Keratinocyte (primary cell): ENCODE data around the gene S100PBP. TPM values are rescaled to one million over a fixed set of nuclear protein-coding genes. Genes with fewer than 3 reads are reported as not detected.

Source experiments
- DNase-seq: peaks from one replicate; pipeline ENCODE4 v3.0.0-alpha.2; 2011; ENCODE audit warnings: low read depth, missing footprints, low spot score
- FAIRE-seq: peaks from 2 replicates; lab custom pipeline; 2011; peaks lifted over from hg19 to GRCh38; lab: Jason Lieb, UNC
- H2AFZ ChIP-seq: 2 replicates; pipeline ENCODE4 v1.6.0; 2012; ENCODE audit warnings: low read length, control low read depth, inconsistent platforms; ENCODE audit not compliant: control insufficient read depth
- H3K27ac ChIP-seq: 2 replicates; pipeline ENCODE4 v1.5.1; 2011; ENCODE audit warnings: low read length; ENCODE audit not compliant: control insufficient read depth, insufficient read depth
- H3K27me3 ChIP-seq: 3 replicates; pipeline ENCODE4 v1.6.0; 2011; ENCODE audit warnings: low read length; ENCODE audit not compliant: control insufficient read depth, insufficient read depth; ENCODE audit errors: extremely low read depth
- H3K36me3 ChIP-seq, 2 experiments: 2 replicates in 1 of 2; 3 replicates in 1 of 2; pipeline ENCODE4 v1.5.1; 2011; ENCODE audit warnings: low read length in 2 of 2, mild to moderate bottlenecking in 1 of 2; ENCODE audit not compliant: control insufficient read depth in 2 of 2, insufficient read depth in 2 of 2; ENCODE audit errors: extremely low read depth in 1 of 2
- H3K4me1 ChIP-seq: 3 replicates; pipeline ENCODE4 v1.5.1; 2011; ENCODE audit warnings: low read length; ENCODE audit not compliant: control insufficient read depth, insufficient read depth; ENCODE audit errors: extremely low read depth
- H3K4me2 ChIP-seq: 3 replicates; pipeline ENCODE4 v1.6.0; 2011; ENCODE audit warnings: low read depth, low read length; ENCODE audit not compliant: control insufficient read depth, insufficient read depth; ENCODE audit errors: extremely low read depth
- H3K4me3 ChIP-seq, 3 experiments: fragments of 200-600 bp in 1 of 3; sonication (generic) in 1 of 3; 2 replicates in 2 of 3; 3 replicates in 1 of 3; pipeline ENCODE4 v1.5.1; 2011 to 2016; ENCODE audit warnings: low read length in 3 of 3, mild to moderate bottlenecking in 3 of 3, control low read depth in 2 of 3, inconsistent platforms in 1 of 3, low read depth in 1 of 3, mixed read lengths in 1 of 3, mixed run types in 1 of 3, moderate library complexity in 1 of 3; ENCODE audit not compliant: control insufficient read depth in 2 of 3, insufficient read depth in 2 of 3; ENCODE audit errors: extremely low read depth in 1 of 3
- H3K79me2 ChIP-seq: 2 replicates; pipeline ENCODE4 v1.6.0; 2012; ENCODE audit warnings: low read length; ENCODE audit not compliant: control insufficient read depth, insufficient read depth
- H3K9ac ChIP-seq: 3 replicates; pipeline ENCODE4 v1.6.0; 2011; ENCODE audit warnings: low read length; ENCODE audit not compliant: control insufficient read depth, insufficient read depth; ENCODE audit errors: extremely low read depth
- H3K9me1 ChIP-seq: 3 replicates; pipeline ENCODE4 v1.6.0; 2011; ENCODE audit warnings: low read length; ENCODE audit not compliant: control insufficient read depth, insufficient read depth; ENCODE audit errors: extremely low read depth
- H3K9me3 ChIP-seq: 2 replicates; pipeline ENCODE4 v1.5.1; 2012; ENCODE audit warnings: low read depth, low read length; ENCODE audit not compliant: control insufficient read depth
- H4K20me1 ChIP-seq: 3 replicates; pipeline ENCODE4 v1.6.0; 2011; ENCODE audit warnings: low read length; ENCODE audit not compliant: control insufficient read depth, insufficient read depth; ENCODE audit errors: extremely low read depth
- CTCF ChIP-seq, 3 experiments: IDR thresholded peaks in 1 of 3; conservative IDR thresholded peaks in 1 of 3; optimal IDR thresholded peaks in 1 of 3; 2 replicates in 2 of 3; 3 replicates in 1 of 3; pipeline versions ENCODE3 to v1.5.1; 2011; ENCODE audit warnings: low read length in 3 of 3, mild to moderate bottlenecking in 3 of 3, moderate library complexity in 2 of 3, control low read depth in 1 of 3, inconsistent platforms in 1 of 3; ENCODE audit not compliant: insufficient read depth in 2 of 3; ENCODE audit errors: extremely low read depth in 1 of 3
- EZH2 ChIP-seq: IDR thresholded peaks from one replicate; pipeline ENCODE4 v1.6.1; 2012; ENCODE audit warnings: inconsistent platforms, mild to moderate bottlenecking, low read length, moderate library complexity
- dilution Hi-C: fragments of 300-500 bp; cut with MboI; formaldehyde crosslinking; loops from one replicate; pipeline ENCODE4 v1.7.0; 2020; ENCODE audit warnings: low sequenced_read_pairs; ENCODE audit not compliant: extremely low pct_ligation_motif_present
- polyA plus RNA-seq, 5 experiments: library from polyadenylated mRNA; depleted of rRNA in 3 of 5; stranded (reverse) in 3 of 5; stranded (forward) in 1 of 5; unstranded in 1 of 5; fragments of >200 nt; gene quantifications; 1 replicate in 1 of 5; 2 replicates in 3 of 5; 3 replicates in 1 of 5; pipeline versions ENCODE4 v1.2.1 to v1.2.3, GENCODE V29; 2011 to 2012; ENCODE audit warnings: missing spikeins in 2 of 5, low read depth in 1 of 5, low replicate concordance in 1 of 5

Gene S100PBP
- polyA plus RNA-seq, 1 donor (not counting 4 experiments of a cell fraction or from before 2014, with no cell fraction given) = 29.0 TPM

GRCh38 chr1:32779242-32779641, 38.2 kb upstream of the S100PBP start:
- Histone ChIP-seq H3K27ac (no peak overlapping the region), H3K4me2 (no peak overlapping the region), H3K9ac (no peak overlapping the region), H3K27me3 (no peaks in the 10 kb centered on the region), H2AFZ (no peak overlapping the region), H3K4me1 (peaks cover 29% of the 10 kb centered on the region), H3K9me1 (peaks cover 3% of the 10 kb centered on the region), H3K4me3 (no peak overlapping the region), H3K36me3 (peaks cover 29 to 49% of the 10 kb centered on the region in 2 experiments), H3K79me2 (no peaks in the 10 kb centered on the region), H4K20me1 (peaks cover 3% of the 10 kb centered on the region), H3K9me3 (no peaks in the 10 kb centered on the region)
- FAIRE-seq = no peak
- dilution Hi-C loops = no loop called here
- TF ChIP-seq EZH2 (no peak), CTCF (optimal IDR thresholded peaks at IDR 0.05 in 1 of 3, IDR thresholded peaks at IDR 0.05 in 1 of 3, conservative IDR thresholded peaks at IDR 0.05 in 1 of 3; ENCODE audit: extremely low read depth in 1 of 3, insufficient read depth in 2 of 3, low read length in 3 of 3) (no peak)
- DNase-seq = no peak

GRCh38 chr1:32780005-32780404, 37.4 kb upstream of the S100PBP start:
- Histone ChIP-seq H3K27me3 (no peaks in the 10 kb centered on the region), H3K9me1 (peaks cover 3% of the 10 kb centered on the region), H4K20me1 (peaks cover 3% of the 10 kb centered on the region), H3K4me2 (no peak overlapping the region), H3K36me3 (peaks cover 33 to 46% of the 10 kb centered on the region in 2 experiments), H3K9me3 (no peaks in the 10 kb centered on the region), H3K4me1 (peaks cover 26% of the 10 kb centered on the region), H3K9ac (peak overlapping the region; percentile 36), H2AFZ (no peak overlapping the region), H3K4me3 (no peak overlapping the region), H3K79me2 (no peaks in the 10 kb centered on the region), H3K27ac (peak overlapping the region; percentile 73)
- dilution Hi-C loops = loop anchor here (5.0 kb wide), 1 partner anchor 73 kb away; no protein-coding TSS in a partner anchor
- no peak for TF ChIP-seq CTCF (optimal IDR thresholded peaks at IDR 0.05 in 1 of 3, IDR thresholded peaks at IDR 0.05 in 1 of 3, conservative IDR thresholded peaks at IDR 0.05 in 1 of 3; ENCODE audit: extremely low read depth in 1 of 3, insufficient read depth in 2 of 3, low read length in 3 of 3)
- no peak for TF ChIP-seq EZH2
- DNase-seq = no peak
- FAIRE-seq = no peak
